ENCODE data around the gene SNX13. TPM values are rescaled to one million over a fixed set of nuclear protein-coding genes. Genes with fewer than 3 reads are reported as not detected.
A peak's percentile ranks its signal among the peaks of the same experiment; 100 is the strongest.

The SNX13 gene
- total and polyA plus RNA-seq, 2 donors (not counting 3 experiments of a cell fraction or from before 2014, with no cell fraction given) = 6.1 to 28.5 TPM

GRCh38 chr7:17907014-17907413 lies 33.3 kb downstream of the SNX13 start:
- peaks cover 4% of the 10 kb centered on the region for H4K20me1 ChIP-seq (replicated peaks; ENCODE audit: control insufficient read depth, extremely low read depth, insufficient read depth, low read length)
- no peaks in the 10 kb centered on the region for H3K9me1 ChIP-seq (replicated peaks; ENCODE audit: control insufficient read depth, extremely low read depth, insufficient read depth, low read length)
- BruUV-seq (replicated peaks) = no TSS peak
- no peak overlapping the region for H3K27ac ChIP-seq (ENCODE audit: insufficient read depth, low read depth, low read length)
- no peaks in the 10 kb centered on the region for H3K36me3 ChIP-seq (ENCODE audit: control insufficient read depth in 2 of 2, extremely low read depth in 1 of 2, insufficient read depth in 2 of 2, low read length in 2 of 2)
- ChIA-PET POLR2A (no interaction called here), CTCF (no interaction called here)
- no peaks in the 10 kb centered on the region for H3K27me3 ChIP-seq (ENCODE audit: control insufficient read depth in 2 of 2, insufficient read depth in 2 of 2, low read length in 2 of 2)
- no peak overlapping the region for H3K9ac ChIP-seq (replicated peaks; ENCODE audit: extremely low read depth, insufficient read depth, low read length)
- H3K4me3 ChIP-seq (replicated peaks in 1 of 3; ENCODE audit: insufficient read depth in 1 of 3, low read depth in 1 of 3, low read length in 3 of 3) = no peak overlapping the region
- dilution Hi-C loops (cut with MboI; ENCODE audit: extremely low pct_ligation_motif_present, low sequenced_read_pairs) (no loop called here), intact Hi-C loops (cut with micrococcal nuclease) (no loop called here)
- no peaks in the 10 kb centered on the region for H3K9me3 ChIP-seq (replicated peaks; ENCODE audit: control insufficient read depth, insufficient read depth, low read length)
- peaks cover 4% of the 10 kb centered on the region for H3K4me1 ChIP-seq (ENCODE audit: control insufficient read depth, extremely low read depth, insufficient read depth, low read length)
- H3K79me2 ChIP-seq (ENCODE audit: control insufficient read depth, insufficient read depth, low read length) = peaks cover 44% of the 10 kb centered on the region
- no peak overlapping the region for H2AFZ ChIP-seq (ENCODE audit: low read depth, low read length)
- FAIRE-seq = peak; percentile 49
- DNase-seq (ENCODE audit: low read depth, low spot score) = no peak
- TF ChIP-seq MAX (IDR thresholded peaks at IDR 0.05; ENCODE audit: insufficient read depth, insufficient read length) (no peak), FOS (IDR thresholded peaks at IDR 0.05; ENCODE audit: borderline replicate concordance, insufficient read depth, low read length) (no peak), JUN (IDR thresholded peaks at IDR 0.05; ENCODE audit: borderline replicate concordance, insufficient read depth, insufficient read length, low read depth) (no peak), EZH2 (IDR thresholded peaks at IDR 0.05; ENCODE audit: borderline replicate concordance, low read depth, low read length, severe bottlenecking) (no peak), POLR2AphosphoS5 (IDR thresholded peaks at IDR 0.05; ENCODE audit: insufficient read depth, low read depth, low read length) (no peak), CTCF (IDR thresholded peaks at IDR 0.05; ENCODE audit: extremely low read depth in 1 of 2, insufficient read depth in 1 of 2, low read depth in 1 of 2, low read length in 2 of 2) (no peak), GATA2 (IDR thresholded peaks at IDR 0.05; ENCODE audit: insufficient read depth, insufficient read length, low read depth, low read length) (no peak), MYC (IDR thresholded peaks at IDR 0.05; ENCODE audit: low read depth, low read length) (no peak), POLR2A (IDR thresholded peaks at IDR 0.05; ENCODE audit: low read depth, low read length) (no peak)
- no peak overlapping the region for H3K4me2 ChIP-seq (ENCODE audit: insufficient read depth, low read length)
